T-helper 2 cell treated with Interferon-gamma antibody and Interleukin-4, amounts not matched to agents 5 μg/mL and 100 μg/mL, for 36 hours (primary cell): ENCODE data around the gene EXOSC3.

Experiments
- DNase-seq: peaks from one replicate; pipeline ENCODE4 v3.0.0; 2021; ENCODE audit warnings: low spot score
- H3K27ac Mint-ChIP-seq: one replicate; pipeline ENCODE4 v1.8.0; 2021; ENCODE audit warnings: mild to moderate bottlenecking, mixed read lengths
- H3K27me3 Mint-ChIP-seq: one replicate; pipeline ENCODE4 v1.8.0; 2021; ENCODE audit warnings: low read depth, mixed read lengths
- H3K36me3 Mint-ChIP-seq: one replicate; pipeline ENCODE4 v1.8.0; 2021; ENCODE audit warnings: low read depth, mixed read lengths
- H3K4me1 Mint-ChIP-seq: one replicate; pipeline ENCODE4 v1.8.0; 2021; ENCODE audit warnings: low read depth, mixed read lengths
- H3K4me3 Mint-ChIP-seq: one replicate; pipeline ENCODE4 v1.8.0; 2022; ENCODE audit warnings: mild to moderate bottlenecking, moderate library complexity, mixed read lengths
- H3K9me3 Mint-ChIP-seq: one replicate; pipeline ENCODE4 v1.8.0; 2021; ENCODE audit warnings: mixed read lengths

EXOSC3 gene

GRCh38 chr9:37739222-37739621, 45.6 kb downstream of the EXOSC3 start:
- no peaks in the 10 kb centered on the region for H3K9me3 Mint-ChIP-seq
- peaks cover 8% of the 10 kb centered on the region for H3K27me3 Mint-ChIP-seq
- no peaks in the 10 kb centered on the region for H3K36me3 Mint-ChIP-seq
- no peaks in the 10 kb centered on the region for H3K4me1 Mint-ChIP-seq
- no peak for DNase-seq
- H3K27ac Mint-ChIP-seq = no peak overlapping the region
- no peak overlapping the region for H3K4me3 Mint-ChIP-seq

DNA sequence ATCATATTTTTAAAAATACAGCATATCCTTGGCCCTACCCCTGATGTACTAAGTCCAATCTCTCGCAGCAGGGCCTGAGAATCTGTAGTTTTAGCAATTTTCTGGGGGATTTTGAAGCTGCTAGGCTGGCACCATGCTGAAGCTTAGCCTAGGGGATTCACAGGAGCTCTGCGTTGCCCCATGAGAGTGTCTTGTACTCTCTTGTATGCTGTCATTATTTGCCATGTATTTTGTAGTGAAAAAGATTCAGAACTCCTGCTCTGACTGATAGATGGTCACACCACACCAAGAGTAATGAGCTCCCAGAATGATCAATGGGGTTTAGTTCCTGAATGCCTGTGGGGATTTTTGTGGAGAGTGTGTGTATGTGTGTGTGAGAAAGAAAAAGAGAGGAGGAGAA, 51.9 kb downstream of the EXOSC3 start:
- Mint-ChIP-seq H3K4me3 (no peak overlapping the region), H3K9me3 (no peaks in the 10 kb centered on the region), H3K27ac (no peak overlapping the region)

DNA sequence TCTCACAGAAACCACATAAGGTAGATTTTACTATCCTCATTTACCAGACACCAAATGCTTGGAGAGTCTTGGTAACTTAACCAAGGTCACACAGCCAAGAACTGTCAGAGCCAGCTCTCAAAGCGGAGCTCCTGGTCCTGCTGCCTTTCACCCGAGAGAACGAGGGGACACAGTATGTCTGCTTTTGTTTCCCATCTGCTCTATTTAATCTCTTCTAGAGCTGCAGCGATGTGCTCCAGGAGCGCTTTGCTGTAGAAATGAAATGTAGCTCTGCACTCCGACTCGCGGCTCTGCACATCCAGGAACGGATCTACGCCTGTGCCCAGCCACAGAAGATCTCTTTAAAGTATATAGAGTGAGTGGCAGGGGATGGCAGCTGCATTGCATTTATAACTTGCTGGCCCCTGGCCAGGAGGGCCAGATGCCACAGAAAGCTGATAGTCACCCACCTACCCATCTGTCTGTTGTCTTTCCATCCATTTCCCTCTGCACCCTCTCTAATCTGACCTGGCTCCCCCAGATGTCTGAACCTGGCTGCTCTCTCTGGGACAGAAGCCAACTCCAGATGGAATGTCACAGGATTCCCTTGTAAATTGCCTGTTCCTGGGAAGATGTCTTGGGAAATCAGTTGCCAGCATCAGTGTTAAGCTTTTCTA, 52.6 kb downstream of the EXOSC3 start:
- H3K36me3 Mint-ChIP-seq = no peaks in the 10 kb centered on the region
- no peaks in the 10 kb centered on the region for H3K9me3 Mint-ChIP-seq
- no peak overlapping the region for H3K27ac Mint-ChIP-seq
- no peaks in the 10 kb centered on the region for H3K4me1 Mint-ChIP-seq
- no peak overlapping the region for H3K4me3 Mint-ChIP-seq
- H3K27me3 Mint-ChIP-seq = peaks cover 29% of the 10 kb centered on the region
- no peak for DNase-seq

More for the DNA sequence above, 51.9 kb downstream of the EXOSC3 start:
- no peak for DNase-seq
- Mint-ChIP-seq H3K27me3 (peaks cover 23% of the 10 kb centered on the region), H3K4me1 (no peaks in the 10 kb centered on the region), H3K36me3 (no peaks in the 10 kb centered on the region)

DNA sequence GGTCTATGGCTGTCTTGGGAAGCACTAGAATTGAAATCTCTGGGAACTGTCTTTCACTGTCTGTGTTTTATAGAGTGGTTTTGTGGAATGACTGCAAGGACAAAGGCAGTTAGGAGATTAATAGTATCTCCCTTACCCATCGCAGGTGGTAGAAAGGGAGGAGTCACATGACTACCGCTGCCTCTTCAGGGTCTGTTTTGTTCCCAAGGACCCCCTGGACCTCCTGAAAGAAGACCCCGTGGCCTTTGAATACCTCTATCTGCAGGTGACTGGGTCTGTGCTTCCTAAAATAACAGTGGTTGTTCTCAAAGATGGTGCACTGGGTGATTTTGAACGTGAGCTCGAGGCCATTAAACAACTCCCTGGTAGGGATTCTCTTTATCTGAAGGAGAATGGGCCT, 54.0 kb downstream of the EXOSC3 start:
- H3K27me3 Mint-ChIP-seq = peaks cover 28% of the 10 kb centered on the region
- no peaks in the 10 kb centered on the region for H3K36me3 Mint-ChIP-seq
- DNase-seq = no peak

DNA sequence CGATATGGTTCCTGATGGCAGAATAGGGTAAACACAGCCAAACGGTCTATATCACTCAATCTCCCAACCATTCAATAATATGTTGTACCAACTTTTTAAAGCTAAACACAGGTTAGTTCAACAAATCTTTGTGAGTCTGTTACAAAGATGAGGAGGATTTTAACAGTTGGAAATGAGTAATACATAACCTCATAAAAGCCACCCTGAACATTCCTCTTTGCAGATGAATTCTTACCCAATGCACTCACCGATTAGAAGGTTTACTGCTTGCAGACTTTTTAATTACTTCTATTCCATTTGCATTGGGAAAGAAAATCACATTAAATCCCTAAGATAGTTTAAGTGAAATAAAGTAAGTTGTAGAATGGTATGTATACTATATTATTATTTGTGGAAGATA, 54.6 kb downstream of the EXOSC3 start:
- H3K4me3 Mint-ChIP-seq = no peak overlapping the region
- no peak for DNase-seq
- H3K36me3 Mint-ChIP-seq = no peaks in the 10 kb centered on the region

More for the DNA sequence above, 54.0 kb downstream of the EXOSC3 start:
- Mint-ChIP-seq H3K4me1 (no peaks in the 10 kb centered on the region), H3K9me3 (no peaks in the 10 kb centered on the region), H3K4me3 (no peak overlapping the region), H3K27ac (no peak overlapping the region)

More for the DNA sequence above, 54.6 kb downstream of the EXOSC3 start:
- Mint-ChIP-seq H3K9me3 (no peaks in the 10 kb centered on the region), H3K4me1 (no peaks in the 10 kb centered on the region), H3K27me3 (peaks cover 26% of the 10 kb centered on the region), H3K27ac (no peak overlapping the region)
